HG03378 (cell line): ENCODE measurements around the gene ARHGAP23.
"Not testable (repeated sequence)": the region's sequence is repeated elsewhere in the genome, so short reads cannot be mapped to it uniquely, and the experiment has no call there.

ENCODE experiments used
- ATAC-seq: cut with Tn5 transposase; IDR thresholded peaks from one replicate; pipeline ENCODE4 v1.9.1; 2021; ENCODE audit warnings: mild to moderate bottlenecking, moderate library complexity; ENCODE audit not compliant: unreplicated experiment

ARHGAP23 gene

DNA sequence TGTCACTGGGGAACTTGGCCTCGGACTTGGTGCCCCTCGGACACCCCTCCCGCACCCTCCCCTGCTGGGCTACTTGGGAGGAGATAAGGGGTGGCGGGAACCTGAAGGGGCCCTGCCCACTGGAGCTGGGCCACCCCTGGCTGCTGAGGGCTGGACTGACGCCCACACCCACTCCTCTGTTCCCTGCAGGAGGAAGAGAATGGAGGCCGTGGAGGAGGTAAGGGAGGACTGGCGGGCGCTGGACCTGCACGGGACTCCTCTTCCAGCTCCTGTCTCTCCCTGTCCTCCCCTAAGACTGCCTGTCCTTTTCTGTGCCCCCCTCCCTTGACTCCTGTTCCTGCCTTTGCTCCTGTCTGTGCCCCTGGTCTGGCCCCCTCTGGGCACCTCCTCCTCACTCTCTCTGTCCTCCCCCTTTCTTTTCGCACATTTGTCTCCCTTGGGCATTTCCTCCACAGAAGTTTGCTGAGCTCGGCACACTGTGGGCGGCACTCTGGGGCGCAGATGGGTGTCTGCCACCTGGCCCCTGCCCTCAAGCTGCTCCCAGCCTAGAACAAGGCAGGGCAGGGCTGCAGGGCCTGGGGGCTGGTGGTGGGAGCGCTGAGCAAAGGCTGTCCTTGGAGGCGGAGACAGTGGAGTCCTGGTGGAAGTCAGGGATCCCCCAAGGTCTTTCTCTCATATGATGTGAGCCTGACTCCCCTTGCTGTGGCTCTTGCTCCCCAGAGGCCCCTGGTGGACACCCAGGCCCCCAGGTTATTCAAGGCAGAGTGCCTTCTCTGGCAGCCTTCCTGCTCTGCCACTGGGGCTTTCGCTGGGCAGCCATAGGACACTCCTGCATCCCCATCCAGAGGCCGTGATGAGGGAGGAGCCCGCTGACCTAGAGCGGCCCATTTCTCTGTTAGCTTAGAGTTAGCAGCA, 32.7 kb downstream of the ARHGAP23 start:
- ATAC-seq: no peak

- ATAC-seq: no peak
Measured at GRCh38 chr17:38461683-38462082, 33.4 kb downstream of the ARHGAP23 start.

DNA sequence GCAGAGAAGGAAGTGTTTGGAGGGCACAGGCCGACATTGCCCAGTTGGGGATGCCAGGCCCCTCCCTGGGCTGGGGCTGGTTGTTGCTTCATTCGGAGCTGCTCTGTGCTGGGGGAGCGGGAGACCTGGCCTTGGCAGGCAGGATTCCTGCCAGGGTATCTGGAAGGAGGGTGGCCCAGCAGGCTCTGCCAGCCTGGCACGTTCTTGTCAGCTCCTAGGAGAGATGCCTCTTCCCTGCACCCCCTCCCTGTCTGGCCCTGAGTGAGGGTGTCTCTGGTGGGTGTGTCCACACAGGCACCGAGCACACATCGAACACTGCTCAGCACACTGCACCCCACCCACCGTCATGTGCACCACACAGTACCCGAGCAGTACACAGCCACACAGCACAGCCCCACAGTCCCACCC, 35.2 kb downstream of the ARHGAP23 start:
- ATAC-seq: no peak

- no peak for ATAC-seq
Measured at GRCh38 chr17:38464251-38464722, 36.0 kb downstream of the ARHGAP23 start.

- ATAC-seq: no peak
Measured at GRCh38 chr17:38464723-38465390, 36.6 kb downstream of the ARHGAP23 start.

DNA sequence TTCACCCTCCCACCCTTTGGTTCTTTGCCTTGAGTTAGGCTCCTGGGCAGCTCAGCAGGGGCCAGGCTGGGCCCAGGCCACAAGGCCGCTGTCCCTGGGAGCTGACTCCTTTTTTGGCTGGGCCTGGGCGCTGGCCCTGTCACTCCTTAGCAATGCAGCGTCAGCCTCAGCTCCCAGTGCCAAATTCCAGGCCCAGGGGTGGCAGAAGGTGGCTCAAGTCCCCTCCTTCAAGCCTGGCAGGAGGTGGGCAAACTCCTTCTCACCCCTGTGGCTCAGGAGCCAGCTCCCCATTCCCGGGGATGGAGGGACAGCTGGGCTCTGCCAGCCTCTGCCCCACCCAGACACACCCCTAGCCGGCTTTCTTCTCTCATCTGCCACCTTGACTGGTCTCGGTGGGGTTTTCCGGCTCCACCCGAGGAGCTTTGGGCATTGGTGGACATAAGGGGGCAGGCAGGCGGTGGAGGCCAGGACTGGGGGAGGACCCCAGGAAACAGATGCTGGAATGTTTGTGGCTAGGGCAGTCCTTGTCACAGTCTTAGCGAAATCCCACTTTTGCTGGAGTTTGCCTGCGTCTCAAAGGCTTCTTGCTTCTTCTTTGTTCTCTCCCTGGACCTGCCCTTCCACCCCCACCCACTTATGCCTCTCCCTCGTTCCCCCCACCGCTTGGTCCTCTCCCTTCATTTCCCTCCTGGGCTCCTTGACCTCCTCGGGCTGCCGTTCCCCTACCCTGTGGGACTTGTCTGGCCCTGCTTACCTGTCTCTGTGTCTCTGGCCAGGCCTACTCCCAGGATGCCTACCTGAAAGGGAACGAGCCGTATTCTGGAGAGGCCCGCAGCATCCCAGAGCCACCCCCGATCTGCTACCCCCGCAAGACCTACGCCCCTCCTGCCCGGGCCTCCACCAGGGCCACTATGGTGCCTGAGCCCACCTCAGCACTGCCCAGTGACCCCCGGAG, 37.4 kb downstream of the ARHGAP23 start:
- no peak for ATAC-seq

- ATAC-seq: no peak
Measured at GRCh38 chr17:38466346-38467315, 38.4 kb downstream of the ARHGAP23 start.

DNA sequence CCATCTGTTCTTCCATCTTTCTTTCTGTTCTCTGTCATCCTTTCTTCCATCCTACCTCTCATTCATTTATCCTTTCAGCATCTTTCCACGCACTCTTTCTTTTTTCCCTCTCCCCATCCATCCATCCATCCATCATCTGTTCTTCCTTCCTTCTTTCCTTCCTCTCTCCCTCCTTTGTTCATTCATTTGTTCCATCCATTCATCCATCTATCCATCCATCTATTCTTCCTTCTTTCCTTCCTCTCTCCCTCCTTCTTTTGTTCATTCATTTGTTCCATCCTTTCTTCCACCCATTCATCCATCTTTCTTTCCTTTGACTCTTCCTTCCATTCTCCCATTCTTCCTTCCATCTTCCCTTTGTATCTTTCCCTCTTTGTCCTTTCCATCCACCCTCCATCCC, 39.2 kb downstream of the ARHGAP23 start:
- ATAC-seq: no peak

DNA sequence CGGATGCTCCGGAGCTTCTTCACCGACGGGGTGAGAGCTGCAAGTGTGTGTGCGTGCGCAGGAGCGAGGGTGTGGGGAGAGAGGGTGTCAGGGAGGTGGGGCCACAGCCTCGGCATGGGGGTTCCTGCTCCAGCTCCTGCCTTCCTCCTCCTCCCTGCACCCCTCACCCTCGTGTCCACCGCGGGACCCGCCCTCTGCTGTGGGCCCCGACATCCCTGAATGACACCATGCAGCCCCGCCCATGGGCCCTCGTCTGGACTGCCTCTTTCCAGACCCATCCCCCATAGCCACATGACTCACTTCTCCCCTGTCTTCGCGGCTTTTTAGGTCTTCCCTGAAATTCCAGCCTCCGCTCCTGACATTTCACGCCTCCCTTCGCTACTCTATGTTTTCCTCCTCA, 41.6 kb downstream of the ARHGAP23 start:
- no peak for ATAC-seq

- not testable (repeated sequence) for ATAC-seq
Measured at GRCh38 chr17:38471253-38471652, 43.0 kb downstream of the ARHGAP23 start.

GRCh38 chr17:38474666-38475065, 46.4 kb downstream of the ARHGAP23 start:
- not testable (repeated sequence) for ATAC-seq

GRCh38 chr17:38476549-38476948, 48.3 kb downstream of the ARHGAP23 start:
- no peak for ATAC-seq

- ATAC-seq: not testable (repeated sequence)
Measured at GRCh38 chr17:38477417-38477816, 49.2 kb downstream of the ARHGAP23 start.

DNA sequence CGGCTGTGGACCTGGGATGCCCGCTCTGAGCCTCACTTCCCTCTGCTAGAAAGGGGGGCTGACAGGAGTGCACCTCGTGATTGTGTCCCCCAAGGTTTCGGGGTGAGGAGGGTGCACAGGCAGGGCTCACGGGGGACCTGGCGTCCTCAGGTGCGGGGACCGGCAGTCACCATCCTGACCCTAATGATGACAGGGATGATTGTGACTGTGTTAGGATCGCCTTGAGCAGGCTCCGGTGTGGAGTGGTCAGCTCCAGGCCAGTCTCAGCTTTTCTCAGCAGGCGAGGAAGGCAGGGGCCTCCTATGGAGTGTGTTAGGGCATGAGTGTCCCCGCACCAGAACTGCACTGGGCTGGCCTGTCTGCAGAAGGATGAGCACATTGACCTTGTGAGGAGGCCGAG, 49.7 kb downstream of the ARHGAP23 start:
- not testable (repeated sequence) for ATAC-seq

DNA sequence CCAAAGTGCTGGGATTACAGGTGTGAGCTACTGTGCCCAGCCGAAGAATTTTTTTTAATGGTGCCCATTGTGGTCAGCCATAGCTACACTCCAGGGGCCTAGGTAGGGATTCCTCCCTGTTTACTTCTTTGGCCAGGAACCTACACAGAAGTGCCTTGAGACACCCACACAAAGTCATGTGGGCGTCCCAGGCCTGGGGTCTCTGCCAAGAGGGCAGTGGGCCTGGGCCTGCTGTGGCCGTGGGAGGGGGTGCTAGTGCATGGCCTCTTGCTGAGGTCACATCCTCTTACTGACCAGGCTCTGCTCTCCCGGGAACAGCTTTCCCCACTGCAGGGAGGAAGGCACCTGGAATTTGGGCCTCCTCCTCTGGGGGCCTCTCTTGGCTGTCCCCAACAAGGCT, 50.4 kb downstream of the ARHGAP23 start:
- ATAC-seq: not testable (repeated sequence)

DNA sequence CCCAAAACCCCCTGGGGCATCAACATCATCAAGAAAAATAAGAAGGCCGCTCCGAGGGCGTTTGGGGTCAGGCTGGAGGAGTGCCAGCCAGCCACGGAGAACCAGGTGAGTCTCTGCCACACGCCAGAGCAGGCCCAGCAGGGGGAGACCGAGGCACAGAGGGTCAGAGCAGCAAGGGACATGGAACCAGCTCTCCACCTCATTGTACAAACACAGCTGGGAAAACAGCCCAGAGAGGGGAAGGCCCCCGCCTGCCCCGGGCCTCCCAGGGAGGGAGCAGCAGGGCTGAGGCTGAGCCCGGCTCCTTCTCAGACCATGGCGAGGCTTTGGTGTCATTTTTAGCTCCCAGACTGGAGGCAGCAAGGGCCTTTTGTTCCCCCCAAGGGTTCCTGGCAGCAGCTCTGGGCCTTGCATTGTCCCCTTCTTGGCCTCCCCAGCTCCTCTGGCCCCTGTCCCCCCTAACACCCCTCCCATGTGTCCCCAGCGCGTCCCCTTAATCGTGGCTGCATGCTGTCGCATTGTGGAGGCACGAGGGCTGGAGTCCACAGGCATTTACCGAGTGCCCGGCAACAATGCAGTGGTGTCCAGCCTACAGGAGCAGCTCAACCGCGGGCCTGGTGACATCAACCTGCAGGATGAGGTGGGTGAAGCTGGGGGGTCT, 53.9 kb downstream of the ARHGAP23 start:
- not testable (repeated sequence) for ATAC-seq

DNA sequence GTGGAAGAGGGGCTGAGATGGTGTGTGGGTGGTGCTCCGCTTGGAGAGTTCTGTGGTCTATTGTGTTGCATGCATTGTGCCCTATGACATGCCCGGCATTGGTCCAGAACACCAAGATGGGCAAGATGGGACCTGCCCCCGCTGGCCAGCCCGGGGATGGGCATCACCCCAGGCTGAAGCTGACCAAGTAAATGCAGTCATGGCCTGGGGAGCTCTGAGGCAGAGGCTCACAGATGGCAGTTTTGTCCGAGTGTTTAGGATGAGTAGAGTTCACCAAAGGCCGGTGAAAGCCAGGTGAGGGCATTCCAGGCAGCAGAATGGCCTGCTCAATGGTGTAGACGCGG, 54.4 kb downstream of the ARHGAP23 start:
- not testable (repeated sequence) for ATAC-seq

GRCh38 chr17:38484242-38485145, 56.2 kb downstream of the ARHGAP23 start:
- ATAC-seq: not testable (repeated sequence)
